HG02981 (cell line): ENCODE results near the gene LNP1.
"Not testable (repeated sequence)": the region's sequence is repeated elsewhere in the genome, so short reads cannot be mapped to it uniquely, and the experiment has no call there.

Experiments
- ATAC-seq: cut with Tn5 transposase; IDR thresholded peaks from one replicate; pipeline ENCODE4 v1.9.1; 2021; ENCODE audit warnings: mild to moderate bottlenecking, moderate library complexity; ENCODE audit not compliant: unreplicated experiment

The LNP1 gene

DNA sequence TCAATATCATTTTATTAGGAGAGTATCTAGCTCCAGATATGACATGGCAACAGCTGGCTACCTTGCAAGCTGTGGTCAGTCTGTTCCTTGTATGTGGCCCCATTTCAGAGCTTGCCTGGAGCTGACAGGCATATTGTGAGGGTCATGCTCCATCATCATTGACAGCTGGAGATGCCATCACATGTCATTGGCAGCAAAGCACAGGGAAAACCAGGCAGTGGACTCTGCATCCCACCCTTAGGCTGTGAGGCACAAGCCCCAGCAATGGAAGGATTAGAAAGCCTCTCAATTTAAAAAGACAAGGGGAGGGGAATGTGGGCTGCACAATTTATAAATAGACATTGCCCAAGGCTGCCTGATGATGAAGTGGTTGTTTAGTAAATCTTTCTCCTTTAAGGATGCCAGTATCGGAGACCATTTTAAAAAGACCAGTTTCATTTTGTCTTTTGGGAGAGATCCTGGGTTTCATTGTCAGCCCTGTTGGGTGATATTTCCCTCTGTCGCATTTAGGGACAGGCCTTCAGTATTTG lies 27.9 kb downstream of the LNP1 start:
- ATAC-seq, result no peak

DNA sequence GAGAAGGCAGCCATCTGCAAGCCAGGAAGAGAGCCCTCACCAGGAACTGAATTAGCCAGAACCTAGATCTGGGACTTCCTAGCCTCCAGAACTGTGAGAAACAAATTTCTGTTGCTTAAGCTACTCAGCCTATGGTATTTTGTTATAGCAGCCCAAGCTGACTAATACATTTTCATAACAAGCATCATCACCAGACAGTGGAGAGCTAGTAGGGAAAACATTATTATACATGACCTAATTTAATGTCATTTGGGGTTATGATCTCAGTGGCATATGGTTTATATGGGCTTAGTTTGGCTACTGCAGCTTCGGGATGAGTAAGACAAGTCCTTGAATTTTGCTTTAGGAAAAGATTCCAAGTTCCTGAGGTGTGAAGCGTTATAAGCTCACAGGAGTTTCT lies 35.6 kb downstream of the LNP1 start:
- ATAC-seq, result no peak

DNA sequence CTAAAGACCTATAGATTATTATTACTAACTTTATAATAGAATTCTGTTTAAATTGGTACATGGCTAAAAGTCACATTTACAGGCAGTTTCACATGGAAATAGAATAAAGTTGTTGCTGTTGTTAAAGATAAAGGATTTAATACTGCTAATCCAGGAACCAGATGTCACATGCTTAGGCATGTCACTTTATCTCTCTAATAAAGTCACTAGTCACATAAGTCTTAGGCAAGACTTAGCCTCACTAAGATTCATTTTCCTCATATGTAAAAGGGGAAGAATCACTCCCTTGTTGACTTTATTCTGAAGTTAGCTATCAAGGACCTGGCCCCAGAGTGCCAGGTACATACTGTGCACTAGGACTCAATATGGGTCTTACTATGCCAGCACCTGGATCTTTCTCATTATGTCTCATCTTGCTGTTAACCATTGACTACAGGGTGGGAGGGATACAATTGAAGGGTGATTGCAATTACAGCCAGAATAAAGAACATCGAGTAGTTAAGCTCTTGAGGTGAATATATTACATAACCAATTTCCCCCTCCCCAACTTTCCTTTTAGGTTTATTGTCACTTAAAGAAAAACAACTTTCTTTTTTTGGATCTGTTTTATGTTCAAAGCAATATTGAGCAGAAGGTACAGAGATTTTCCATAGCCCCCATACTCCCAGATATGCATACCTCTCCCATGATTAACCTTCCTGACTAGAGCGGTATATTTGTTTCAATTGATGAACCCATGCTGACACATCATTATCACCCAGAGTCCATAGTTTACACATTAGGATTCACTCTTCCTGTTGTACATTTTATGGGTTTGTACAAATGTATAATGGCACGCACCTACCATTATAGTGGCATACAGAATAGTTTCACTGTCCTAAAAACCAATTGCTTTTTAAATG lies 36.6 kb downstream of the LNP1 start:
- no peak for ATAC-seq

DNA sequence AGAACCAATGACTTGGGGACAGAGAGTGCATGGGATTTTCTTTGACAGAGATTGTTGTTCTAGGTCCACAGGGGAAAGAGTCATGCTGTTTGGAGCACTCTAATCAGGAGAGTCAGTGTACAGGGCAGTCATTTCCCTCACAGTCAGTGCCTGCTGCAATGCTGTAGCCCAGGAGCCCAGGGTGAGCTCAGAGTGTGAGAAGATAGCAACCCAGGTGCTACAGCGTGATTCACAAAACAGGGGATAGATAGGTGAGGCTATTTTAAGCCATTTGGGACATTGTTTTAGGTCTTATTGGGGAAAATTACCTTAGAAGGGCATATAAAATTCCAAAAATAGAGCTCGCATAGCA lies 37.3 kb downstream of the LNP1 start:
- no peak for ATAC-seq

DNA sequence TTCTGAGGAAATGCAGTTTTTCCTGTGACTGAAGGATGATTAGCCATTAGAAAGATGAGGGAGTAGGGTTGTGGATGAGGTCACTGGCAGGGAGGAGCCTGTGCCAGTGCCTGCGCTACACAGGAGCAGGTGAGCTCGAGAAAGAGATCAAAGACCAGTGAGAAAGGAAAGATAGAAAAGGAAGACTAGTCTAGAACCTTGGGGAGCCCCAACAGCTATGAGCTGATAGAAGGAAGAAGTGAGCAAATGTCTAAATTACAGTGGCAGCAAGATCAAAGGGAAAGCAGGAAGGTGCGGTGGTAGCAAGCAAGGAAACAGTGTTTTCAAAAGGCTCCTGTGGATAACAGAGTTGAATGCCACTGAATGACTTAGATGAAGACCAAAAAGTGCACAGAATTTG lies 39.6 kb downstream of the LNP1 start:
- ATAC-seq, result no peak

DNA sequence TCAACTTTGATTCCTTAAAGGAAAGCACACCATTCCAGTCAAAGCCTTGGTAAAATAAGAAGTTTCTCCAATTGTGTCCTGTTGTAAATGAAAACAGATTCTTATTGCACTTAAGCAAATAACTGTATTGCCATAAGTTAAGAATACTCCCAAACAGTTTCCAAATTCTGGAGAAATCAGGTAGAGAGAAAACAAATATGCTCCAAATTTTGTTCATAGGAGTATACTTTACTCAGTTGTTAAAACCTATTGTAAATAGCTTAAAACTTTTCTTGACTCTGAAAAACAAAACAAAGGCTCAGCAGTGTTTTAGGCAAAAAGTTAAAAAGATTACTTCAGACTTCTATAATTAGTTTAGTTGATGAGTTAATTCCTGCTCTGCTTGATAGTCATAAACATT lies 42.4 kb downstream of the LNP1 start:
- no peak for ATAC-seq

DNA sequence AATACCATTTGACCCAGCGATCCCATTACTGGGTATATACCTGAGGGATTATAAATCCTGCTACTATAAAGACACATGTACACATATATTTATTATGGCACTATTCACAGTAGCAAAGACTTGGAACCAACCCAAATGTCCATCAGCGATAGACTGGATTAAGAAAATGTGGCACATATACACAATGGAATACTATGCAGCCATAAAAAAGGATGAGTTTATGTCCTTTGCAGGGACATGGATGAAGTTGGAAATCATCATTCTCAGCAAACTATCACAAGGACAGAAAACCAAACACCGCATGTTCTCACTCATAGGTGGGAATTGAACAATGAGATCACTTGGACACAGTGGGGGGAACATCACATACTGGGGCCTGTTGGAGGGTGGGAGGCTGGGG lies 45.7 kb downstream of the LNP1 start:
- not testable (repeated sequence) for ATAC-seq

DNA sequence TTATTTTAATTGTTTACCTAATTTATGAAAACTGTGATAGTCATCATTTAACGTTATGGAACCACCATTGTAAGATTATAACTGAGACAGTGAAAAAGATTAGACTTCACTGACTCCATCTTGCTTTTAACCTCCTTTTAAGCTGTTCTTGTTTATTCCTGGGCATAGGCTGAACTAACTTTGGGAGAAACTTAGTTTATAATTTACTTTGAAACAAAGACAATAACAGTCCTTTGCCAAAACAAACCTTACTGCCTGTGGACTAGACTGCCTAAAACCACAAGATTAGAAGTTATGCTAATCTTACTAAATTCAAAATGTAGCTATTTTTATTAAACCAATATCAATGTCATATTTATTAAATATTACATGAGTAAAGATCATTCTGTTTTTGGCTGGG lies 46.7 kb downstream of the LNP1 start:
- no peak for ATAC-seq

DNA sequence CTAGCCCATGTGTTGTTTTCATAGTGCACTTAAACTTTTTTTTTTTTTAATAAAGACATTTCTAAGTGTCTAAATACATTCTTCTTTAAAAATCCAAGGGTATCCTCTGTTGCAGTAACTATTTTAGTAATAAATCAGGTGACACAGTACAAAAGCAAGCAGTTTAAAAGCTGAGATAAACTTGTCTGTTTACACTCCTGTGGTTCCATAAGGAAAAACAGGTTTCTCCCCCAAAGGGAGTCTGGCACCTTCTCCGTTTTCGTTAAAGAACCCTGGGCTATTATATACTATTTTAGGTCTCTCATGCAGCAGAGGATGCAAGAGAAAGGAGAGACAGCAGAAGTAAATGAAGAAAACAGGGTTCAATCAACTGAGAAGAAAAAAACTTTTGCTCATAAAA lies 47.9 kb downstream of the LNP1 start:
- ATAC-seq, result no peak

DNA sequence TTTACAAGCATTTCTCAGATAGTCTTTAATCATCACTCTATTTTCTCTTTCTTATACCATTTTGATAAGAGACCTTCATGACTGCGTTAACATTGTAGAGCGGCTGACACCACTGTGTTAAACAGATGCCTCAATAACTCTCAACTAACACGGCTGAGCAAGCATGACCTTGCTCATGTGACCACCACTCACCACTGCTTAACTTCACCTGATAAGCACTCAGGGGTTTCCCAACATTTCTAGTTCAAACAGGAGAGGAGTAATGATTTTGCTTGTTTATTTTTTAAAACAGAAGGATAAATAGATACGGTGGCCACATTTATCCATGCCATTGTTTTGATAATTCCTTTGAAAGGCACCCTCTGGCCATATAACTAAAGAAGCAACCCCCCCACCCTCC lies 53.3 kb downstream of the LNP1 start:
- ATAC-seq, result no peak

DNA sequence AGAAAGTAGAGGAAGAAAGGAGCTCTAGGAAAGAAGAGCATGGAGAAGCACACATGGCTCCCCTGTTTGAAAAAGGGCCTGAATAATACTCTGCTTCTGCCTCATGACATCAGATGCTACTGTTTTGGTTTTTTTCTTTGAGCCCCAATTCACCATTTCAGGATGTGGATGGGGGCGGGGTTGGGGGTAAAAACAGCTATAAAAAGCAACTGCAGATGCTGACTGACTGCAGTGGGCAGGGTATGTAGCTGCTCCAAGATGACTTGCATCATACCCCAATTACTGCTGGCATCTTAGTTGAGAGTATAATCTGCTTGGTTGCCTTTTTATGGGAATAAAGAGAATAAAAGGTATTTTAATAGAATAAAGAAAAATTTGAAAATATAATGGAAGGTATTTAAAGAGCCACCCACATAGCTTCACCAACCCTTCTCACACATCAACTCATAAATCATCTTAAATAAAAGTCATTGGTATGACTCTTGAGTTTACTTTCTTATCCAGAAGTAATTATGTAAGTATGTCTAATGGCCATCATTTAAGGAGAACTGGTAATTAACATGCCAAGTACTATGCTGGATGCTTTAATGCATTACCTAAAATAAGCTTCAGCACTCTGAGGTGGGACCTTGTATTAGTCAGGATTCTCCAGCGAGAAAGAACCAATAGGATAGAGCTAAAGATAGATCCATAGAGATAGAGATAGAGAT lies 54.7 kb downstream of the LNP1 start:
- ATAC-seq, result no peak

DNA sequence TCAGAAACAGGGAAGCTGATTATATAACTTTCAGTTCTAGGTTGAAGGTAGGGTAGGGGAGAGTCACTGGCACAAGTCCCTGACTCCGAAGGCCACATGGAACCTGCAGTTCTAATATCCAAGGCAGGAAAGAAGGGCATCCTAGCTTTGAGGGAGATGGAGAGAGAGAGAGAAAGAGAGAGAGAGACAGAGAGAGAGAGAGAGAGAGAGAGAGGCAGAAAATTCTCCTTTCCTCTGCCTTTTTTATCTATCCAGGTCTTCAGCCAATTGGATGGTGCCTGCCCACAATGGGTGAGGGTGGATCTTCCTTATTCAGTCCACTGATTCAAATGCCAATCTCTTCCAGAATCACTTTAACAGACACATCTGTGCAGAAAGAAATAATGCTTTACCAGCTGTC lies 55.4 kb downstream of the LNP1 start:
- no peak for ATAC-seq

DNA sequence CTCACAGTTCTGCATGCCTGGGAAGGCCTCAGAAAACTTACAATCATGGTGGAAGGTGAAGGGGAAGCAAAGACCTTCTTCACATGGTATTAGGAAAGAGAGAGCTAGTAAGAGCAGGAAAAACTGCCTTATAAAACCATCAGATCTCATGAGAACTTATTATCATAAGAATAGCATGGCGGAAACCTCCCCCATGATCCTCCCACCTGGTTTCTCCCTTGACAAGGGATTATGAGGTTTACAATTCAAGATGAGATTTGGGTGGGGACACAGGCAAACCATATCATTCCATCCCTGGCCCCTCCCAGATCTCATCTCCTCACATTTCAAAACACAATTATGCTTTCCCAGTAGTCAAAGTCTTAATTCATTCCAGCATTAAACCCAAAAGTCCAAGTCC lies 56.5 kb downstream of the LNP1 start:
- ATAC-seq, result no peak

DNA sequence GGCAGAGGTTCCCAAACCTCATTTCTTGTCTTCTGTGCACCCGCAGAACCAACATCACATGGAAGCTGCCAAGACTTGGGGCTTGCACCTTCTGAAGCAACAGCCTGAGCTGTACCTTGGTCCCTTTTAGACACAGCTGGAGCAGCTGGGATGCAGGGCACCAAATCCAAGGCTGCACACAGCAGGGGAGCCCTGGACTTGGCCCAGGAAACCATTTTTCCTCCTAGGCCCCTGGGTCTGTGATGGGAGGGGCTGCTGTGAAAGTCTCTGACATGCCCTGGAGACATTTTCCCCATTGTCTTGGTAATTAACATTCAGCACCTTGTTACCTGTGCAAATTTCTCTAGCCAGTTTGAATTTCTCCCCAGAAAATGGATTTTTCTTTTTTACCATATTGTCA lies 57.5 kb downstream of the LNP1 start:
- no peak for ATAC-seq

DNA sequence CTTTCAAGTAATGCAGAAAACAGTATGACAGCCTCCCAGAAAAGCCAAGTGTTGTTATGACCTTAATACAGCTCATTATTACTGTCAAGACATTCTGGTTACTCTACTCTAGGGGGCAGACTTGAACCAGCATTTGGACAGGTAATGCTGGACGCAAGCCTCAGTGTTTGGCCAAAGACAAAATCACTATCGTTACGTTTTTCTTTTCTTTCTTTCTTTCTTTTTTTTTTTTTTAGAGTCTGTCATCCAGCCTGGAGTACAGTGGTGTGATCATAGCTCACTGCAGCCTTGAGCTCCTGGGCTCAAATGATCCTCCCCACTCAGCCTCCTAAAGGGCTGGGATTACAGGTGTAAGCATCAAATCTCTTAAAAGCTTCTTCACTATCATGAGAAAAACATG lies 61.7 kb downstream of the LNP1 start:
- ATAC-seq, result peak; percentile 92

DNA sequence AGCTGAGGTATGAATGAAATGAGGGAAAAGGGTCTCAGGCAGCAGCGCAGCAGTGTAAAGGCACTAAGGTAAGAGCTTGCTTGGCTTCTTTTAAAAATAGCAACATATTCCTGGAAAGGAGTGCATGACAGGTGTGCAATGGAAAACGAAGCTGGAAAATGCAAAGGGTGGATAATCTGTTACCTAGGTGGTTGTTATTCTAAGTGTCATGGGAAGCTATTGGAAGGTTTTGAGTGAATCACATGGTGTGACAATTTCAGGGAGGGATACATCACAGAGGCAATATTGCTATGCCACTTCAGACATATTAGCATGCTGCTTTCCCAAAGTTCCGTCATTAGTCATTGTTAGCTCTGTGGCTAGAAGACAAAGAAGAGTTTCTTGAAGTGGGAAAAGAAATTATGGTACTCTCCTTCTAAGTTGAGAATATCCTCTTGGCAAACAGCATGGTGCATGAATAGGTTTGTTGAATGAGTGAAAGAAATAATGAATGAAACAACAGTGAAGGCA lies 62.4 kb downstream of the LNP1 start:
- no peak for ATAC-seq

DNA sequence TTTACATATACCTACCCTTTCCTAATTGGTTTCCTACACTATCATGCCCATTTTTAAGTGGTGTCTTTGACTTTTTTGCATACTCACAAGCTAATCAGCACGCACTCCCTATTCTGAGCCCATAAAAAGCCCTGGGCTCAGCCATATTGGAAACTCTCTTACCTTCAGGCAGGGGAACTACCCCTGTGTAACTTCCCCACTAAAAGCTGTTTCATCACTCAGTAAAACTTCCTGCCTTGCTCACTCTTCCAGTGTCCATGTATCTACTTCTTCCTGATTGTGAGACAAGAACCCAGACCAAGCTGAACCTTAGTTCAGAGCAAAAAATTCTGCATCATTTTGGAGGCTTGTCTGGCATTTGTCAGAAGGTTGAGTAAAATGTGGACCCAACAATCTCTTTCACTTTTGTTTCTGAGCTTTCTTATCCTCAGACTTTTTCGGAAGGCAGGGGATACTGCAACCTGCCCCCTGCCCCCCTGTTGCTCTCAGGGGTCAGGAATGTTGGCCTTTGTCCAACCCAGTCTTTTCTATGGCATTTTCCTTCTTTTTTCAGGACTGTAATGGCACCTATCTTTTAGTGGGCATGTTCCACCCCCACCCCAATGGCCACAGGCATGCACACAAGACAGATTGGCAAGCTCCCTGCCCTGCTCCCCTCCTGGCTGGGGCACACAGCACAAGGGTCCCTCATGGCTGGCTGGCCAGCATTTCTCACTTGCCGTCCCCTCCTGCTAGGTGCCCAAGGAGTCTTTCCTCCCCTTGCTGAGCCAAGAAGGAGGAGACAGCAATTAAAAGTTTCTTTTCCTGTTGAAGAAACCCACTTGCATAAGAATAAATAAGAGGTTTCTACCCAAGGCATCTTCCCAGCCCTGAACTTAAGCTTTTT lies 64.8 kb downstream of the LNP1 start:
- ATAC-seq, result no peak

DNA sequence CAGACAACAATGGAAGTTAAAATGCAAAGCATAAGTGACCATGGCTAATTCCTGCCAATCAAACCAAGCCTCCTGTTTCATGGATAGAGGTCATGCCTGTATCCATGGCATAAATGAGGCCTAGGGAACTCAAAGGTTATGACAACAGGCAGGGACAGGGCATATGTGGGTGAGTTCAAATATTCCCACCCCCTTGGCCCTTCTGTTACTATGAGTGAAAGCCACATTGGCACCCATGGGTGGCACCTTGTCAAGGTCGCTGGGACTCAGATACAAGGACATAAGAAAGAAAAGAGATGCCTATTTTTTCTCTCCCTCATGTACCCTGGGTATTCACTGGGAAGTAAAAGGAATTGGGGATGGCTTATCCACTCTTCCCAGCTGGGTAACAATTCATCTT lies 65.8 kb downstream of the LNP1 start:
- ATAC-seq, result no peak

DNA sequence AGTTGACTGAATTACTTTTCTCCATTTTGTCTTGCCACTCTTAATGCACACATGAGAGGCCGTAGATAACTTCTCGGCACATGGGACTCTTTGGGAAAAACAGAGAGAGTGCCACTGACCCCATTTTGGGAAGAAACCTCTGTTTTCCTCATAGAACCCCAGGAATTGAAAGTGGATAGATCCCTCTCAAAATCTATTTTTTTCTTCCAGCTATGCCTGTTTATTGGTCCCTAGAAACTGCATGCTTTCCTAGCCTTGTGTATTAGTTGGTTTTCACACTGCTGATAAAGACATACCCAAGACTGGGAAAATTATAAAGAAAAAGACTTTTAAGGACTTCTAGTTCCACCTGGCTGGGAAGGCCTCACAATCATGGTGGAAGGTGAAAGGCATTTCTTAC lies 67.3 kb downstream of the LNP1 start:
- ATAC-seq, result no peak

DNA sequence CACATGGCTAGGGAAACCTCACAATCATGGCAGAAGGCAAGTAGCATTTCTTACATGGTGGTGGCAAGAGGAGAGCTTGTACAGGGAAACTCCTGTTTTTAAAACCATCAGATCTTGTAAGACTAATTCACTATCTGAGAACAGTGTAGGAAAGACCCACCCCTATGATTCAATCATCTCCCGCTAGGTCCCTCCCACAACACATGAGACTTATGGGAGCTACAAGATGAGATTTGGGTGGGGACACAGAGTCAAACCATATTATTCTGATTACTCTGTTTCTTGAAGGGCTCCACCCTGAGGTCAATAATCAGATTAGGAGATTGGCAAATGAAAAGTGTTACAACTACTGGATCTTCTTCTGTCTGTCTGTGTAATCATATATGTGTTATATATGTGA lies 69.6 kb downstream of the LNP1 start:
- no peak for ATAC-seq

DNA sequence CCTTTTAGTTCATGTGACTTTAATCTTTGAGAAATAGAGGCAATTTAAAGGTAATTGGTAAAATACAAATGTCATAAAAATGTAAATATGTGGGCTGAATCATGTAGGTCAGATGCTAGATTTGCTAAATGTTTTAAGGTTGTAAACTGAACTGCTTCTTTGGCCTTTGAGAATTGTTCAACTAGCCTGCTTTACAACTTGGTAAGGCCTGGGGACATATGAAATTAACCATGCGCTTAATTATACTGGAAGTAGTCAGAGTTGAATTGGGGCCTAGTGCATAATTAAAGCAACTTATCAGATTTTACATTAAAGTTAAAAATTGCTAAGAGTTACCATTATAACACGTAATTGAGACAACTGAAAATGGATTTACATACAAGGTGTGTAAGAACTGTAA lies 70.1 kb downstream of the LNP1 start:
- ATAC-seq, result no peak
